PFSK-1 (cell line): ENCODE results near the gene ABI3BP.

Experiments
- FOXP2 ChIP-seq: optimal IDR thresholded peaks from 2 replicates; pipeline ENCODE3; 2011; ENCODE audit warnings: borderline replicate concordance, control low read depth, inconsistent platforms; ENCODE audit not compliant: insufficient read depth; ENCODE audit errors: extremely low read length, extremely low read depth
- POLR2AphosphoS5 ChIP-seq: IDR thresholded peaks from 2 replicates; pipeline ENCODE4 v1.6.1; 2012; ENCODE audit warnings: low read depth, mild to moderate bottlenecking, control low read depth, low read length, moderate library complexity
- SIN3A ChIP-seq: IDR thresholded peaks from 2 replicates; pipeline ENCODE4 v1.6.1; 2012; ENCODE audit warnings: mild to moderate bottlenecking, low read length, moderate library complexity, borderline replicate concordance; ENCODE audit not compliant: insufficient read depth
- TAF1 ChIP-seq: IDR thresholded peaks from 2 replicates; pipeline ENCODE4 v1.6.1; 2012; ENCODE audit warnings: low read length, control low read depth, borderline replicate concordance; ENCODE audit not compliant: insufficient read depth
- TF ChIP-seq, protein P1 (sequence below), 2 experiments: IDR thresholded peaks; 2 replicates each; pipeline versions ENCODE4 v1.6.1 to v1.8.0; 2011 to 2012; ENCODE audit warnings: low read depth in 2 of 2, low read length in 2 of 2, control low read depth in 1 of 2, inconsistent platforms in 1 of 2, mild to moderate bottlenecking in 1 of 2, moderate library complexity in 1 of 2; ENCODE audit not compliant: insufficient read depth in 1 of 2

The ABI3BP gene

DNA sequence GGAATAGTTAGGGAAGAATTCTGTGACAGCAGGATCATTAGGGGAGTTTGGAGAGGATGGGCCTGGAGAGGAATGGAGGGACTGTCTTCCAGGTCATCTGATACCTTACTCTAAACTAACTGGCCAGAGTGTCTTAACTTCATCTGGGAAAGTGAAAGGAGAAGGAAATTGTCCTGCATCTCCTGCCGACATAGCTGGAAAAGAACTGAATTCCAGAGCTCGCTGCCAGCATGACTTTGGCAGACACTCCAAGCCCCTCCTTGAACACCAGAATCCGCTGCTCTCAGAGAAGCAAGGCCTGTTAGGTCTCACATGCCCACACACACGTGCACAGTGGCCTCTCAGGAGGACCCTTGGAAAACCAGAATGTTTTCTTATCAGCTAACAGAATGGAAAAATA, 10.5 kb downstream of the ABI3BP start:
- TF ChIP-seq, protein P1, sequence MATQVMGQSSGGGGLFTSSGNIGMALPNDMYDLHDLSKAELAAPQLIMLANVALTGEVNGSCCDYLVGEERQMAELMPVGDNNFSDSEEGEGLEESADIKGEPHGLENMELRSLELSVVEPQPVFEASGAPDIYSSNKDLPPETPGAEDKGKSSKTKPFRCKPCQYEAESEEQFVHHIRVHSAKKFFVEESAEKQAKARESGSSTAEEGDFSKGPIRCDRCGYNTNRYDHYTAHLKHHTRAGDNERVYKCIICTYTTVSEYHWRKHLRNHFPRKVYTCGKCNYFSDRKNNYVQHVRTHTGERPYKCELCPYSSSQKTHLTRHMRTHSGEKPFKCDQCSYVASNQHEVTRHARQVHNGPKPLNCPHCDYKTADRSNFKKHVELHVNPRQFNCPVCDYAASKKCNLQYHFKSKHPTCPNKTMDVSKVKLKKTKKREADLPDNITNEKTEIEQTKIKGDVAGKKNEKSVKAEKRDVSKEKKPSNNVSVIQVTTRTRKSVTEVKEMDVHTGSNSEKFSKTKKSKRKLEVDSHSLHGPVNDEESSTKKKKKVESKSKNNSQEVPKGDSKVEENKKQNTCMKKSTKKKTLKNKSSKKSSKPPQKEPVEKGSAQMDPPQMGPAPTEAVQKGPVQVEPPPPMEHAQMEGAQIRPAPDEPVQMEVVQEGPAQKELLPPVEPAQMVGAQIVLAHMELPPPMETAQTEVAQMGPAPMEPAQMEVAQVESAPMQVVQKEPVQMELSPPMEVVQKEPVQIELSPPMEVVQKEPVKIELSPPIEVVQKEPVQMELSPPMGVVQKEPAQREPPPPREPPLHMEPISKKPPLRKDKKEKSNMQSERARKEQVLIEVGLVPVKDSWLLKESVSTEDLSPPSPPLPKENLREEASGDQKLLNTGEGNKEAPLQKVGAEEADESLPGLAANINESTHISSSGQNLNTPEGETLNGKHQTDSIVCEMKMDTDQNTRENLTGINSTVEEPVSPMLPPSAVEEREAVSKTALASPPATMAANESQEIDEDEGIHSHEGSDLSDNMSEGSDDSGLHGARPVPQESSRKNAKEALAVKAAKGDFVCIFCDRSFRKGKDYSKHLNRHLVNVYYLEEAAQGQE (IDR thresholded peaks at IDR 0.05; ENCODE audit: insufficient read depth in 1 of 2, low read depth in 2 of 2, low read length in 2 of 2): no peak
- TF ChIP-seq SIN3A (no peak), FOXP2 (no peak), POLR2AphosphoS5 (no peak), TAF1 (no peak)

DNA sequence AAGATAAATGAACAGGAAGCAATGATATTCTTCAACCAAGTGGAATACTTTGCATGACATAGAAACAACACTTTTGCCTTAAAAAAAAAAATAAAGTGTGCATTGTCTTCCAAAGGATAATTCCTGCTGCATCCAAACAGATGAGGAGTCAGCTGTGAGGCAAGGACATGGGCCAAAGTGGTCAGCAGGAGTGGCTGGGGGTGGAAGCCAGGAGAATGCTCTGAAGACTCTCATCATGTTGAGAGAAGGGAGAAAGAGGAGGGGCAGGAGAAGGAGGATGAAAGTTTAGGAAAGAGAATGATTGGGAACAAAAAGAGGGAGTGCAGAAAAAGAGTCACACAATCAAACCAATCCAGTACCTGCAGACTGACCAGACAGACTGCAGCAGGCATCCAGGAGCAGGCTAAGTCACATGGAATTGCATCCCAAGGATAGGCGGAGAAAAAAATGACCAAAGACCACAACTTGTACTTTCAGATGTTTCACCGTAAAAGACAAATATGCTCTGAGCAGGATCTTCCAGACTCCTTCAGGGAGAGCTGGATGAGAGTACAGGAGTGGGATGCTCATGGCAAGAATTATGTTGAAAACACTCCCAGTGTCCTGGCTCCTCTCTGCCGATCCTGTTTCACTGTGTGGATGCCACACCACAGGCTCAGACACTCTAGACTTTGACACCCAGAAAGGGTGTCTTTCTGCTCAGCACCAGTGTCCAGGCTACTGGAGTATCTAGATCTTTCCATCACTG, 11.9 kb downstream of the ABI3BP start:
- no peak for TF ChIP-seq TAF1
- TF ChIP-seq, protein P1 (IDR thresholded peaks at IDR 0.05; ENCODE audit: insufficient read depth in 1 of 2, low read depth in 2 of 2, low read length in 2 of 2): no peak
- no peak for TF ChIP-seq POLR2AphosphoS5
- no peak for TF ChIP-seq FOXP2
- no peak for TF ChIP-seq SIN3A

DNA sequence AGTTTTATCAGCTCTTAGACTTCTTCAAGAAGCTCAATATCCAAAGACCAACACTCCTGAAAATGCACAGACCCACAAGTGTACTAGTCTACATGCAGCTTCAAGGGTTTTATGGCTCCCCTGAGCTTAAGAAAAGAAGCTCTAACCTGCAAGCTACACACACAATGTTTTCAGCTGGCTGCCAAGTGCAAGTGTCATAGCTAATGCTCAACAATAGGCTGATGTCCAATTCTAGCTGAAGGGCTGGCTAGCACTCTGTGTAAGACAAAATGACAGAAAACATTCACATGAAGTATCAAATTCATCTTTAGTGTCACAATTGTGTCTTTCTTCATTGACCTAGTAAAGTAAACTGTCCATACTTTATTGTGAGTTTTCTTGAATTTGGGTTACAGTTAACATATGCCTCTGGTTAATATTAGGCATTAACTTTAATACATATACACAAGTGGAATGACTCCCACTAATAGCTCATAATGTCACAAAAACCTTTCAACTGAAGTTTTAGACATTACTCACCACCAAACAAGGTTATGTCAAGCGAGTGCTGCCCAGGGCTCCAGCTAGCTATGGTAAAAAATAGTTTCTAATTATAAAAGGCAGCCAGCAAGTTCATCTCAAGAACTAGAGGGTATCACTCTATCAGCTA, 15.1 kb downstream of the ABI3BP start:
- TF ChIP-seq, protein P1 (IDR thresholded peaks at IDR 0.05; ENCODE audit: insufficient read depth in 1 of 2, low read depth in 2 of 2, low read length in 2 of 2): no peak
- TF ChIP-seq TAF1: no peak
- TF ChIP-seq POLR2AphosphoS5: no peak
- no peak for TF ChIP-seq SIN3A

DNA sequence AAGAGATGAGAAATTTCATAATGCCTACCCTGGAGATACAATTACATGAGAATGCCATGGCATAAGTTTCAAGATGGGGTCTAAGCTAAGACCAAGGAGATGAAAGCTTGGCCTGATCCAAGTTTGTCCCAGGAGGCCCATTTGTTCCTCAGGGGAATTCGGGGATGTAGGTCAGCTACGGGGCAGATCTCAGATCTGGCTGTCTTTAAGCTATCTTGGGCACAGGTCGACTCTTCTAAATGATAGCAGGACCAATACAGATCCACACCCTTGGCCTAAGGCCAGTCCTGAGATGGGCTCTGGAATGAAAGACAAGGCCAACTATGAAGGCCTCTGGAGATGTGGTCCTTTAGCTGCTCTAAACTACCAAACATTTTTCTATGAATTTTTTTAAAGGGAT, 16.6 kb downstream of the ABI3BP start:
- no peak for TF ChIP-seq FOXP2
- no peak for TF ChIP-seq TAF1
- no peak for TF ChIP-seq SIN3A

DNA sequence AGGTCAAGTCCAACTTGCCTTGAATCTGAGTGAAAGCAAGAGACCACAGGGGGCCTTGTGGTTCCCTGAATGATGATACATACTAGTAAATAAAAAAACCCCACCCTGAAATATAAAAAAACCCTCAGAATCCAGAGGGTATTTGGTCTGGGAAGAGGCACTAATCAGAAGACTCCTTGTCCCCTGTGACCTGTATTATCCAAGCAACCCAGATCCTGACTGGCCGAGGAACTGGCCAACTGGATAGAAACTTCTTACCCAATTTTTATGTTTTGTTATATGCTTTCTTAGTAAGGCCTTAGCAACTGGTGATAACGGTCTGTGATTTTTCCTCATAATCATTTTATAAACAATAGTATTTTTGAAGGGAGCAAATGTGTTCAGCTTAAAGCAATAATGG, 17.5 kb downstream of the ABI3BP start:
- TF ChIP-seq POLR2AphosphoS5 (no peak), SIN3A (no peak), FOXP2 (no peak), TAF1 (no peak)
- TF ChIP-seq, protein P1 (IDR thresholded peaks at IDR 0.05; ENCODE audit: insufficient read depth in 1 of 2, low read depth in 2 of 2, low read length in 2 of 2): no peak
